GM12878 (cell line): ENCODE results near the gene CCDC187. TPM values are rescaled to one million over a fixed set of nuclear protein-coding genes. Genes with fewer than 3 reads are reported as not detected.

Source experiments
- ASH2L ChIP-seq: fragments of 300-600, 200-600 bp; sonication (generic); IDR thresholded peaks from 2 replicates; pipeline ENCODE4 v1.6.1; 2017; ENCODE audit warnings: low read depth, mild to moderate bottlenecking, borderline replicate concordance
- BMI1 ChIP-seq: fragments of 450-650 bp; IDR thresholded peaks from 2 replicates; pipeline ENCODE4 v1.6.1; 2016; ENCODE audit warnings: mild to moderate bottlenecking, moderate library complexity, borderline replicate concordance
- EGR1 ChIP-seq, 2 experiments: IDR thresholded peaks; 1 replicate in 1 of 2; 2 replicates in 1 of 2; pipeline ENCODE4 v1.6.1; 2011 to 2012; ENCODE audit warnings: low read depth in 2 of 2, low read length in 2 of 2, borderline replicate concordance in 1 of 2, mild to moderate bottlenecking in 1 of 2, moderate library complexity in 1 of 2
- HCFC1 ChIP-seq: fragments of 150-350 bp; IDR thresholded peaks from 2 replicates; pipeline ENCODE4 v1.6.1; 2014; ENCODE audit warnings: low read length
- HDAC2 ChIP-seq: fragments of 200-600 bp; sonication (generic); IDR thresholded peaks from 2 replicates; pipeline ENCODE4 v1.6.1; 2017
- IKZF1 ChIP-seq: fragments of 450-650 bp; conservative IDR thresholded peaks from 2 replicates; pipeline ENCODE4 v1.6.1; 2017; ENCODE audit warnings: antibody characterized with exemption, mild to moderate bottlenecking
- IKZF2 ChIP-seq, 2 experiments: fragments of 450-650 bp; IDR thresholded peaks; 2 replicates each; pipeline ENCODE4 v1.6.1; 2017; ENCODE audit warnings: mild to moderate bottlenecking in 2 of 2, moderate library complexity in 2 of 2
- JUNB ChIP-seq: IDR thresholded peaks from 2 replicates; pipeline ENCODE4 v1.6.1; 2016; ENCODE audit warnings: antibody characterized with exemption, mild to moderate bottlenecking
- MTA3 ChIP-seq: IDR thresholded peaks from 2 replicates; pipeline ENCODE4 v1.6.1; 2012; ENCODE audit warnings: low read length, inconsistent platforms, borderline replicate concordance
- NBN ChIP-seq: fragments of 450-650 bp; IDR thresholded peaks from 2 replicates; pipeline ENCODE4 v1.6.1; 2016
- NFXL1 ChIP-seq: fragments of 450-650 bp; IDR thresholded peaks from 2 replicates; pipeline ENCODE4 v1.6.1; 2017; ENCODE audit warnings: antibody characterized with exemption, mild to moderate bottlenecking, borderline replicate concordance
- NFYB ChIP-seq: IDR thresholded peaks from 2 replicates; pipeline ENCODE4 v1.6.1; 2011; ENCODE audit warnings: low read depth, mild to moderate bottlenecking, low read length, improper control_type of control experiment, moderate library complexity; ENCODE audit not compliant: insufficient read depth
- NR2C2 ChIP-seq: IDR thresholded peaks from 2 replicates; pipeline ENCODE4 v1.6.1; 2011; ENCODE audit warnings: borderline replicate concordance, low read depth; ENCODE audit not compliant: control insufficient read depth, insufficient read length
- NRF1 ChIP-seq: conservative IDR thresholded peaks from 2 replicates; pipeline ENCODE4 v1.6.1; 2011; ENCODE audit warnings: mild to moderate bottlenecking, low read depth, low read length, improper control_type of control experiment
- PAX8 ChIP-seq: fragments of 450-650 bp; IDR thresholded peaks from 2 replicates; pipeline ENCODE4 v1.6.1; 2017; ENCODE audit warnings: mild to moderate bottlenecking, moderate library complexity
- PML ChIP-seq: IDR thresholded peaks from 2 replicates; pipeline ENCODE4 v1.6.1; 2012; ENCODE audit warnings: low read length, inconsistent platforms
- RB1 ChIP-seq: fragments of 450-650 bp; formaldehyde crosslinking; IDR thresholded peaks from 2 replicates; pipeline ENCODE4 v1.6.1; 2017; ENCODE audit warnings: mild to moderate bottlenecking, borderline replicate concordance
- RFX5 ChIP-seq: IDR thresholded peaks from 2 replicates; pipeline ENCODE4 v1.6.1; 2011; ENCODE audit warnings: low read depth, low read length, improper control_type of control experiment
- SIX5 ChIP-seq: IDR thresholded peaks from 2 replicates; pipeline ENCODE4 v1.6.1; 2011; ENCODE audit warnings: mild to moderate bottlenecking, low read depth, low read length, moderate library complexity; ENCODE audit not compliant: severe bottlenecking
- SMARCA5 ChIP-seq: fragments of 450-650 bp; IDR thresholded peaks from 2 replicates; pipeline ENCODE4 v1.6.1; 2017; ENCODE audit warnings: mild to moderate bottlenecking
- TAF1 ChIP-seq: IDR thresholded peaks from 2 replicates; pipeline ENCODE4 v1.6.1; 2011; ENCODE audit warnings: mild to moderate bottlenecking, low read depth, low read length, borderline replicate concordance
- TARDBP ChIP-seq: IDR thresholded peaks from 2 replicates; pipeline ENCODE4 v1.6.1; 2016; ENCODE audit warnings: borderline replicate concordance
- TBL1XR1 ChIP-seq: IDR thresholded peaks from 2 replicates; pipeline ENCODE4 v1.6.1; 2012; ENCODE audit warnings: low read depth, low read length, improper control_type of control experiment
- polyA plus RNA-seq, 11 experiments: library from polyadenylated mRNA; depleted of rRNA in 4 of 11; unstranded in 6 of 11; stranded (reverse) in 5 of 11; fragments of >200 nt; fragmentation: Nextera tagmentation in 4 of 11; fragmentation: Illumina TruSeq in 1 of 11; extraction: Ambion mirVana in 4 of 11; extraction: Trizol in 1 of 11; gene quantifications; 1 replicate in 1 of 11; 2 replicates in 10 of 11; pipeline versions ENCODE4 v1.2.1 to v1.2.3, GENCODE V29; 2011 to 2016; ENCODE audit warnings: inconsistent platforms in 2 of 11, missing spikeins in 2 of 11, low read depth in 1 of 11
- total RNA-seq, 4 experiments: library from RNA; depleted of rRNA in 3 of 4; stranded (reverse); fragments of >200 nt in 3 of 4; fragmentation: Illumina TruSeq in 1 of 4; extraction: Trizol in 1 of 4; gene quantifications; 2 replicates each; pipeline versions ENCODE4 v1.2.1 to v1.2.3, GENCODE V29; 2013 to 2021
- TF ChIP-seq, protein P1 (sequence below): fragments of 450-650 bp; formaldehyde crosslinking; IDR thresholded peaks from 2 replicates; pipeline ENCODE4 v1.4.0; 2022; ENCODE audit warnings: mild to moderate bottlenecking, moderate library complexity
- TF ChIP-seq, protein P2 (sequence below): fragments of 450-650 bp; IDR thresholded peaks from 2 replicates; pipeline ENCODE4 v1.6.1; 2017; ENCODE audit warnings: mild to moderate bottlenecking
- TF ChIP-seq, protein P3 (sequence below): IDR thresholded peaks from 2 replicates; pipeline ENCODE4 v1.6.1; 2012; ENCODE audit warnings: low read length, inconsistent platforms

Gene CCDC187
- total and polyA plus RNA-seq, 10 of the 15 experiments (the other 5 are each of a cell fraction or from before 2014, with no cell fraction given) = 0.04 to 0.23 (median 0.04) TPM; not detected in 7

DNA sequence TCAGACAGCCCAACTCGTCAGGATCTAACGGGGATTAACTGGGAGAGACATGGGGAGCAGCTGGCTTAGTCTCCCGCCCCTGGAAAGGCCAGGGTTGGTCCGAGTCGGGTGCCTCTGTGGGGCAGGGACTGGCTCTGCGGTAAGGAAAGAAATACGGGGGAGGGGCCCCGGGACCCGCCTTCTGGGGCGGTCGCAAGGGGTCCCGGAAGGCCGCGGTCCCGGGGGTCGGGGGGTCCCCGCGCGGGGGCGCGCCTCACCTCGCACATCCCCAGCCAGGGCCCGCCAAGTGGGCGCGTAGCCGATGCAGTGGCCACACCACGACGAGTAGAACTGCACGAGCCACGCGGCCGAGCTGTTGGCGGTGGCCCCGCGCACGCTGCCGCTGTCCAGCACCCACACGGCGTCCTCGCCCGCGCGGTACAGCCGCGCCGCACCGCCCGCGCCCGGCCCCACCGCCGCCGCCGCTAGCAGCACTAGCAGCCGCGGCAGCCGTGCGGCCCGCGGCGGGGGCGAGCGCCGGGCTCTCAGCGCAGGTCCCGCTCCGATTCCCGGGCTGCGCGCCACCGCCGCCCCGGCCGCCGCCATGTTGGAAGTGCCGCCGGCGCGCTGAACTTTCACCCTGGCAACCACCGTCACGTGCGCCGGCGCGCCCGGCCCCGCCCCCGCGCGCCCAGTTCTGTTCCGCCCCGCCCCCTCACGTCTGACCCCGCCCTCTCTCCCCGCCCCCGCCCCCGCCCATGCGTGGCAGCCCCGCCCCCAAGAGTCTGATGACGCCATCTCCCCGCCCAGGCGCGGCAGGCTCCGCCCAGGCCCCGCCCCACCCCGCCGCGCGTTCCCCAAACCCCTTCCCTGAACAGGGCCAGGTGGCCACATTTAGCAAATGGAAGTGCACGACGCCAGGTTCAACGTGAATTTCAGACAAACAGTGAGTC, 58.4 kb downstream of the CCDC187 start, which contains the start of gene QSOX2 (continued):
- TF ChIP-seq NR2C2 (peak; percentile 40), NRF1 (no peak), RB1 (peak; percentile 81; the same call in 1 of the 2 replicates), BMI1 (no peak), SIX5 (no peak), EGR1 (IDR thresholded peaks at IDR 0.05; ENCODE audit: borderline replicate concordance in 1 of 2, low read depth in 2 of 2, low read length in 2 of 2) (peak; percentile 11 to 90), SMARCA5 (peak; percentile 88), IKZF2 (IDR thresholded peaks at IDR 0.05) (no peak), ASH2L (no peak), PAX8 (no peak), TARDBP (no peak), IKZF1 (peak; percentile 77), PML (no peak), RFX5 (no peak), NFXL1 (no peak), HCFC1 (no peak), NFYB (no peak), JUNB (no peak), MTA3 (no peak), NBN (no peak), TBL1XR1 (no peak), TAF1 (peak; percentile 85; the same call in 1 of the 2 replicates), HDAC2 (no peak)
- TF ChIP-seq, protein P1, sequence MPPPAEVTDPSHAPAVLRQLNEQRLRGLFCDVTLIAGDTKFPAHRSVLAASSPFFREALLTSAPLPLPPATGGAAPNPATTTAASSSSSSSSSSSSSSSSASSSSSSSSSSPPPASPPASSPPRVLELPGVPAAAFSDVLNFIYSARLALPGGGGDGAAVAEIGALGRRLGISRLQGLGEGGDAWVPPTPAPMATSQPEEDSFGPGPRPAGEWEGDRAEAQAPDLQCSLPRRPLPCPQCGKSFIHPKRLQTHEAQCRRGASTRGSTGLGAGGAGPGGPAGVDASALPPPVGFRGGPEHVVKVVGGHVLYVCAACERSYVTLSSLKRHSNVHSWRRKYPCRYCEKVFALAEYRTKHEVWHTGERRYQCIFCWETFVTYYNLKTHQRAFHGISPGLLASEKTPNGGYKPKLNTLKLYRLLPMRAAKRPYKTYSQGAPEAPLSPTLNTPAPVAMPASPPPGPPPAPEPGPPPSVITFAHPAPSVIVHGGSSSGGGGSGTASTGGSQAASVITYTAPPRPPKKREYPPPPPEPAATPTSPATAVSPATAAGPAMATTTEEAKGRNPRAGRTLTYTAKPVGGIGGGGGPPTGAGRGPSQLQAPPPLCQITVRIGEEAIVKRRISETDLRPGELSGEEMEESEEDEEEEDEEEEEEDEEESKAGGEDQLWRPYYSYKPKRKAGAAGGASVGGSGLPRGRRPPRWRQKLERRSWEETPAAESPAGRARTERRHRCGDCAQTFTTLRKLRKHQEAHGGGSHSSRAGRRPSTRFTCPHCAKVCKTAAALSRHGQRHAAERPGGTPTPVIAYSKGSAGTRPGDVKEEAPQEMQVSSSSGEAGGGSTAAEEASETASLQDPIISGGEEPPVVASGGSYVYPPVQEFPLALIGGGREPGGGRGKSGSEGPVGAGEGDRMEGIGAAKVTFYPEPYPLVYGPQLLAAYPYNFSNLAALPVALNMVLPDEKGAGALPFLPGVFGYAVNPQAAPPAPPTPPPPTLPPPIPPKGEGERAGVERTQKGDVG = no peak
- TF ChIP-seq, protein P2, sequence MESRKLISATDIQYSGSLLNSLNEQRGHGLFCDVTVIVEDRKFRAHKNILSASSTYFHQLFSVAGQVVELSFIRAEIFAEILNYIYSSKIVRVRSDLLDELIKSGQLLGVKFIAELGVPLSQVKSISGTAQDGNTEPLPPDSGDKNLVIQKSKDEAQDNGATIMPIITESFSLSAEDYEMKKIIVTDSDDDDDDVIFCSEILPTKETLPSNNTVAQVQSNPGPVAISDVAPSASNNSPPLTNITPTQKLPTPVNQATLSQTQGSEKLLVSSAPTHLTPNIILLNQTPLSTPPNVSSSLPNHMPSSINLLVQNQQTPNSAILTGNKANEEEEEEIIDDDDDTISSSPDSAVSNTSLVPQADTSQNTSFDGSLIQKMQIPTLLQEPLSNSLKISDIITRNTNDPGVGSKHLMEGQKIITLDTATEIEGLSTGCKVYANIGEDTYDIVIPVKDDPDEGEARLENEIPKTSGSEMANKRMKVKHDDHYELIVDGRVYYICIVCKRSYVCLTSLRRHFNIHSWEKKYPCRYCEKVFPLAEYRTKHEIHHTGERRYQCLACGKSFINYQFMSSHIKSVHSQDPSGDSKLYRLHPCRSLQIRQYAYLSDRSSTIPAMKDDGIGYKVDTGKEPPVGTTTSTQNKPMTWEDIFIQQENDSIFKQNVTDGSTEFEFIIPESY = no peak
- TF ChIP-seq, protein P3, sequence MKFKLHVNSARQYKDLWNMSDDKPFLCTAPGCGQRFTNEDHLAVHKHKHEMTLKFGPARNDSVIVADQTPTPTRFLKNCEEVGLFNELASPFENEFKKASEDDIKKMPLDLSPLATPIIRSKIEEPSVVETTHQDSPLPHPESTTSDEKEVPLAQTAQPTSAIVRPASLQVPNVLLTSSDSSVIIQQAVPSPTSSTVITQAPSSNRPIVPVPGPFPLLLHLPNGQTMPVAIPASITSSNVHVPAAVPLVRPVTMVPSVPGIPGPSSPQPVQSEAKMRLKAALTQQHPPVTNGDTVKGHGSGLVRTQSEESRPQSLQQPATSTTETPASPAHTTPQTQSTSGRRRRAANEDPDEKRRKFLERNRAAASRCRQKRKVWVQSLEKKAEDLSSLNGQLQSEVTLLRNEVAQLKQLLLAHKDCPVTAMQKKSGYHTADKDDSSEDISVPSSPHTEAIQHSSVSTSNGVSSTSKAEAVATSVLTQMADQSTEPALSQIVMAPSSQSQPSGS = no peak
